ENCODE measurements around the gene SFRP5.

GRCh38 chr10:97733256-97733655, 38.5 kb downstream of the SFRP5 start:
- TF ChIP-seq CTCF (IDR thresholded peaks at IDR 0.05) (no peak), EP300 (IDR thresholded peaks at IDR 0.05) (no peak)

Data from ovary (tissue), 3 donors.